ENCODE results near the gene PMFBP1. TPM values are rescaled to one million over a fixed set of nuclear protein-coding genes. Genes with fewer than 3 reads are reported as not detected.

PMFBP1 gene
- polyA plus RNA-seq, 1 of the 3 experiments (the other 2 are of a cell fraction), result 0.16 TPM

- Histone ChIP-seq H3K79me2 (ENCODE audit: insufficient read depth) (no peaks in the 10 kb centered on the region), H3K4me3 (ENCODE audit: low read depth in 2 of 2, low read length in 1 of 2) (no peak overlapping the region), H3K4me1 (ENCODE audit: control insufficient read depth in 1 of 2, insufficient read depth in 2 of 2, low read depth in 1 of 2, low read length in 1 of 2) (peaks cover 0 to 11% of the 10 kb centered on the region in 2 experiments; a peak in 2 of 4 replicates), H3K9ac (no peak overlapping the region), H3K36me3 (replicated peaks in 1 of 2; ENCODE audit: control insufficient read depth in 1 of 2, insufficient read depth in 2 of 2, low read length in 1 of 2) (no peaks in the 10 kb centered on the region), H3F3A (replicated peaks; ENCODE audit: insufficient read depth) (no peaks in the 10 kb centered on the region), H3K9me3 (no peaks in the 10 kb centered on the region), H4K20me1 (ENCODE audit: insufficient read depth) (no peaks in the 10 kb centered on the region), H2AFZ (ENCODE audit: low read depth) (no peak overlapping the region), H3K27me3 (ENCODE audit: insufficient read depth) (no peaks in the 10 kb centered on the region), H3K9me2 (no peaks in the 10 kb centered on the region), H3K27ac (ENCODE audit: low read depth in 2 of 2, low read length in 1 of 2) (no peak overlapping the region), H3K4me2 (no peak overlapping the region)
- WGBS (ENCODE audit: low lambda C conversion rate), result 64% methylated on average over 2 of the region's 2 CpGs
- DNase-seq, result no peak
- ChIA-PET POLR2A (no interaction called here), CTCF (interaction anchor here (0.7 to 1.2 kb wide), 2 partner anchors 15 to 334 kb away, joined by 3 to 6 read pairs; no protein-coding TSS in a partner anchor)
- no peak for TF ChIP-seq PBX3 (IDR thresholded peaks at IDR 0.05)
- TF ChIP-seq ELF1 (IDR thresholded peaks at IDR 0.05), result no peak
- TF ChIP-seq NFIC (IDR thresholded peaks at IDR 0.05; ENCODE audit: borderline replicate concordance), result no peak
- no peak for TF ChIP-seq SIN3A (IDR thresholded peaks at IDR 0.05; ENCODE audit: borderline replicate concordance, low read depth, low read length)
- TF ChIP-seq REST (IDR thresholded peaks at IDR 0.05; ENCODE audit: low read depth, low read length), result no peak
- no peak for TF ChIP-seq EZH2phosphoT487 (IDR thresholded peaks at IDR 0.05; ENCODE audit: borderline replicate concordance, low read depth)
- no peak for TF ChIP-seq TCF12 (IDR thresholded peaks at IDR 0.05)
- no peak for TF ChIP-seq RAD21 (IDR thresholded peaks at IDR 0.05; ENCODE audit: low read length)
- no peak for TF ChIP-seq EP300 (IDR thresholded peaks at IDR 0.05; ENCODE audit: borderline replicate concordance in 1 of 2, low read depth in 1 of 2, low read length in 1 of 2)
These were observed 5.8 kb downstream of the PMFBP1 start for GRCh38 chr16:72166151-72166550.

GRCh38 chr16:72164691-72165090 lies 7.3 kb downstream of the PMFBP1 start:
- H3K27ac ChIP-seq (ENCODE audit: low read depth in 2 of 2, low read length in 1 of 2), result no peak overlapping the region
- no peak for DNase-seq
- no peaks in the 10 kb centered on the region for H4K20me1 ChIP-seq (ENCODE audit: insufficient read depth)
- no peak overlapping the region for H3K9ac ChIP-seq
- no peaks in the 10 kb centered on the region for H3K27me3 ChIP-seq (ENCODE audit: insufficient read depth)
- H2AFZ ChIP-seq (ENCODE audit: low read depth), result no peak overlapping the region
- CTCF ChIA-PET, result interaction anchor here (0.8 to 1.5 kb wide), 3 partner anchors 9 to 37 kb away, joined by 3 read pairs; no protein-coding TSS in a partner anchor
- no peaks in the 10 kb centered on the region for H3K36me3 ChIP-seq (replicated peaks in 1 of 2; ENCODE audit: control insufficient read depth in 1 of 2, insufficient read depth in 2 of 2, low read length in 1 of 2)
- no peaks in the 10 kb centered on the region for H3K9me2 ChIP-seq
- WGBS (ENCODE audit: low lambda C conversion rate), result 64% methylated on average over 5 of the region's 5 CpGs
- H3K4me3 ChIP-seq (ENCODE audit: low read depth in 2 of 2, low read length in 1 of 2), result no peak overlapping the region
- H3K79me2 ChIP-seq (ENCODE audit: insufficient read depth), result no peaks in the 10 kb centered on the region
- no peaks in the 10 kb centered on the region for H3F3A ChIP-seq (replicated peaks; ENCODE audit: insufficient read depth)
- no peaks in the 10 kb centered on the region for H3K9me3 ChIP-seq
- TF ChIP-seq CTCF (IDR thresholded peaks at IDR 0.05) (no peak), NFIC (IDR thresholded peaks at IDR 0.05; ENCODE audit: borderline replicate concordance) (no peak), CHD2 (IDR thresholded peaks at IDR 0.05; ENCODE audit: low read length, partially characterized antibody) (no peak), ZBTB33 (IDR thresholded peaks at IDR 0.05; ENCODE audit: borderline replicate concordance, low read depth) (no peak), GATA2 (CRISPR knock-in tag; IDR thresholded peaks at IDR 0.05) (no peak), JUND (IDR thresholded peaks at IDR 0.05) (no peak), FOSL2 (IDR thresholded peaks at IDR 0.05; ENCODE audit: borderline replicate concordance, low read depth) (no peak), RXRA (IDR thresholded peaks at IDR 0.05; ENCODE audit: borderline replicate concordance, low read depth) (no peak)
- H3K4me1 ChIP-seq (ENCODE audit: control insufficient read depth in 1 of 2, insufficient read depth in 2 of 2, low read depth in 1 of 2, low read length in 1 of 2), result peaks cover 0 to 11% of the 10 kb centered on the region in 2 experiments; a peak in 2 of 4 replicates
- POLR2A ChIA-PET, result no interaction called here
- H3K4me2 ChIP-seq, result no peak overlapping the region
